HG03558 (cell line): ENCODE results near the gene DAPK1.

Source experiments
- ATAC-seq: cut with Tn5 transposase; IDR thresholded peaks from one replicate; pipeline ENCODE4 v1.9.1; 2021; ENCODE audit warnings: moderate number of reproducible peaks; ENCODE audit not compliant: unreplicated experiment; ENCODE audit errors: extremely low read depth

The DAPK1 gene

GRCh38 chr9:87497604-87498045, at the start of gene DAPK1:
Gene DAPK1, plus strand, starts transcription at chr9:87497867. Its CDS starts 1,211 bp downstream, at chr9:87499078.
- no peak for ATAC-seq

GRCh38 chr9:87451149-87451548, 46.5 kb upstream of the DAPK1 start:
- ATAC-seq: no peak

- ATAC-seq: no peak
These were observed 42.3 kb upstream of the DAPK1 start for GRCh38 chr9:87455407-87455806.

- ATAC-seq: no peak
These were observed 36.4 kb upstream of the DAPK1 start for GRCh38 chr9:87461256-87461655.

DNA sequence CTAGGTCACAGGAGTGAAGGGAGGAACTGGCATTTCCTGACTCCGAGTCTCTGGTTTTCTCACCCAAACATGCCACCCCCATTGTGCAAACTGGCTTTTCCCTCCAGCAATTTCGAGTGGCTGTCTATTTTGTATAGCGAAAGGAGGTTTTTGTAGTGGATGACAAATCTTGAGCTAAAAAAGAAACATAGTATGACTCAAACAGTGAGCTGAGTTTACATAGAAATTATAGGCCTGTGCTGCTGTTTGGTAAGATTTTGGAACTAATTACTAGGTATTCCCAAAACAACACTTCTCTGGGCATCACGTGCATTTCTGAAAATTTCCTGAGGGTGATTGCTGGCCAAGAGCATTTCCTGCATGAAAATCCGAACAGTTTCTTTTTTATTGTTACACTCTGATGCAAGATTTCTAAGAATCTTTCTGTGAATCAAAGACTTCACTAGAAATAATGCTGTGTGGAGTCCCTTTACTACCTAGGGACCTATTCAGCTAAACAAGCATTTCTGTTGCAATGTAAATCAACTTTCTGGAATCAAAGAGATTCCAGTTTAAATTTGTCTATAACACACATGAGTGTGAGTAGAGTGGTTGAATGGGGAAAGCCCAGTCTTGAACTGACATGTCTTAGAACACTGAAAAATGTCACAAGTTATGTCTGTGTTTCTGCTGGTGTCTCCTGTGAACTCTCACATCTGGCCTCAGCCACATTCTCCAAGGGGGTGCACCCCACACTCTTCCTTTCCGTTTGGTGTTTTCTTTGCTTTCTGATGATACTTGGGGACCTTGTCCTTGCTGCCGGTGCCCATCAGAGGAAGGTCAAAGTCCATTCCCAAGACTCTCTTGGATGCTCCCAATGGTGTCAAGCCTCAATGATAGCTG, 33.3 kb upstream of the DAPK1 start:
- ATAC-seq: no peak

DNA sequence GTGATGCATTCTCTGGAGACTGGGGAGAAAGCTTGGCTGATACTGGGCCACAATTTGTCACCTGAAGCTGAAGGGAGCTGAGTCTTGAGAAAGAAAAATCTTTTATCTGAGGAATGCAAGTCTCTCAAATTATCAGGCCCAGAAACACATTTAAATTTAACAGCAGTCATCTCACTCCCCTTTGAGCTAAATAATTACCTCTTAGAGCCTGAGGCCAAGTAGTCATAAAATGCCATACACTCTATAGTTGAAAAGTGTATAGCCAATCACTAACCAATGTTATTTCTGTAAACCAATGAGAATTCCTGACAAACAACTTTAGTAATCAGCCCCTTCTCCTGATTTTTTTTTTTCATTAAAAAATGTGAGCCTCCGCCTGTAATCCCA, 32.7 kb upstream of the DAPK1 start:
- ATAC-seq: no peak

DNA sequence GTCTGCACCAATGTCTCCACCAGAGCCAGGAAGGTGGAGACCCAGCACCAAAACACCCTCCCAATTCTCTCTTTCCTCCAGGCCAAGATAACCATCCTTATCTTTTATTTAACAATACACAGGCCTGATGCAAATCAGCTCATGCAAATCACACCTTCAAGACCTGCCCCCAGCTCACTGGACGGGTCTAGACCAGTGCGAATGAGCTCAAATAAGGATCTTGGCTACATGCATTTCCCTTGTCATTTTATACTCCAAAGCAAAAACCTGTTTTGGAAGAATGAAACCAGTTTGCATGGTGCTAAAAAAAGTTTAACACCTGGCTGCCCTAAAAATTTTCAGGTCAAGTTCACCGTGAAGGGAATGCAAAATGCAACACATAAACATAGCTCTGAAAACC, 31.9 kb upstream of the DAPK1 start:
- ATAC-seq: no peak

DNA sequence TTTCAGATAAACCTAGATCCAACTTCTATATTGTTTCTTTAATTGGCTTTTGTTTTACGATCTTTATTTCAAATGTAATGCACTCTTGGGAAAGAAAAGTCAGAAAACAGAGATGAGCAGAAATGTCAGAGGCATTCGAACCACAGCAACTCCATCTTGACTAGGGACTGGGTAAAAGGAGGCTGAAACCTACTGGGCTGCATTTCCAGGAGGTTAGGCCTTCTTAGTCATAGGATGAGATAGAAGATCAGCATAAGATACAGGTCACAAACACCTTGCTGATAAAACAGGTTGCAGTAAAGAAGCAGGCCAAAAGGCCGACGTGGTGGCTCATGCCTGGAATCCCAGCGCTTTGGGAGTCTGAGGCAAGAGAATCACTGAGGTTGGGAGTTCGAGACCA, 30.5 kb upstream of the DAPK1 start:
- ATAC-seq: no peak

- ATAC-seq: no peak
These were observed 27.7 kb upstream of the DAPK1 start for GRCh38 chr9:87469793-87470465.

DNA sequence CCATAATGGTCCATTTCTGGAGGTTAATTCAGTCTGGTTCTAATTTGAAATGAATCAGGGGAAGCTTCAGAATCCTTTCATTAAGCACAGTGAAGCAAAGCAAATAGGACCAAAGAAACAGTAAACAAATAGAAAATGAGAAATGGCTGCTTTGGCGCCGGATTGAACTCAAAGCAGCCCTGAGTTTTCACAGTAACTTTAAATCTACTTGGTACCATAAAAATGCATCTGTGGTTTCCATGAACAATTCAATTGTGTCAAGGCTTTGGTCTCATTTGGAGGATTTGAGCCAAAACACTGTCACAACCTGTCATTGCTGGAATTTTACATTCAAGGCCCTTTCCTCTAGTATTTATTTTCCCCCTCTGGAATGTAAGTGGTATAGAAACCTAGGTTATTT, 25.9 kb upstream of the DAPK1 start:
- no peak for ATAC-seq

- ATAC-seq: no peak
These were observed 22.2 kb upstream of the DAPK1 start for GRCh38 chr9:87475463-87475862.

DNA sequence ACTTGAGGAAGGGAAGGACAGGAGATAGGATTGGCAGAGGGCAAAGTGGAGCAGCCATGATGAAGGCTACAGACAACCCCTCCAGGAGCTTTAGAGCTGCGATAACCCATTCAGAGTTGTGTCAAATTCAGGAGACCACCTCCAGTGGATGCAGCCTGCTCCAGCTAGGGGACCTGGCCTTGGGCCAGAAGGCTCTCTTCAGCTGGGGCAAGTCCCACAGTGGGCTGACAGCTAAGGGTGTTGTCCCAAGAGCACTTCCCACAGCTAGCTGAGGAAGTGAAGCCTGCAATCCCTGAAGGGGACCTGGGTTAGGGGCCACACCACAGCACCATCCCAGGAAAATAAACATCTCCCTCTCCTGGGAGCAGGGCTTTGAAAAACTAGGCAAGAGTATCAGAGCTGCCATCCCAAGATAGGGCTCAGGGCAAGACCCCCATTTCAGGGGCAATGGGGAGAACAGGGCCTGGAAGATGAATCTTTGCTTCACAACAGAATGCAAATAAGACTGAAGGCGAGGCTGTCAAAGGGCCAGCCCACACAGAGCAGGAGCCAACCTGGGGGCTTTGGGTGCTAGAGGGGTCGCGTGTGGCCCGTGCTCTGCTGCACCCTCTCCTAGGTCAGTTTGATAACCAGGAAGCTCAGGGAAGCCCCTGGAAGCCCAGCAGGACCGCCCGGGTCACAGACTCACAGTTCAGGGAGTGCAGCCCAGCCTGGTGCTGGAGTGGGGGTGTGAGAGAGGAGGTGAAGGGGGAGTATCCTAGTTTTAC, 19.3 kb upstream of the DAPK1 start:
- ATAC-seq: no peak

- peak; percentile 94 for ATAC-seq
These were observed 17.9 kb upstream of the DAPK1 start for GRCh38 chr9:87479801-87480201.

GRCh38 chr9:87481890-87482855, 15.5 kb upstream of the DAPK1 start:
- no peak for ATAC-seq

- ATAC-seq: no peak
These were observed 7.4 kb upstream of the DAPK1 start for GRCh38 chr9:87490225-87490624.

- no peak for ATAC-seq
These were observed 6.8 kb upstream of the DAPK1 start for GRCh38 chr9:87490907-87491306.

- no peak for ATAC-seq
These were observed 6.1 kb upstream of the DAPK1 start for GRCh38 chr9:87491523-87491922.

GRCh38 chr9:87492642-87493041, 5.0 kb upstream of the DAPK1 start:
- ATAC-seq: no peak

DNA sequence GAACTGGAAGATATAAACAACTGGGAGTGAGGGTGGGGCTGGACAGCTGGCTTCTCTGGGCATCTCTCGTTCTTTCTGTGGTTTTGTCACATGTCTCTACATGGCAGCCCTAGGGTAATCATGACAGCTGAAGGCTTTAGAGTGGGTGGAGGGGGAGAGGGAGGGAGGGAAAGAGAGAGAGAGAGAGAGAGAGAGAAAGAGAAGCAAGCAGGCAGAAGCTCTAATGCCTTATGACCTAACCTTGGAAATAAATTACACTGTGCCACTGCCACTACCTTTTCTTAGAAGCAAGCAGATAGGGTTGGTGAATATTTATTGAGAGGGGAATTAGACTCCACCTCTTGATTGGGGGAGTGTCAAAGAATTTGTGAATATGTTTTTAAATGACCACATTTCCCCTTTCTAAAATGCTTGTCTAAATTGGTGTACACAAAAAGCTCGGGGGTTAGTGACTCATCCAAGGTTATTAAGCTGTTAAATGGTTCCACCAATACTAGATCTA, 2.6 kb upstream of the DAPK1 start:
- no peak for ATAC-seq
